K562 (cell line): ENCODE data around the gene CACYBP. TPM values are rescaled to one million over a fixed set of nuclear protein-coding genes. Genes with fewer than 3 reads are reported as not detected.

Experiments used
- ATF6 ChIP-seq: sonication (generic); formaldehyde crosslinking; IDR thresholded peaks from 2 replicates; pipeline ENCODE4 v1.4.0; 2020; ENCODE audit warnings: mild to moderate bottlenecking, missing genetic modification reagents
- BRF1 ChIP-seq: IDR thresholded peaks from 3 replicates; pipeline ENCODE4 v1.6.1; 2011; ENCODE audit warnings: borderline replicate concordance, mild to moderate bottlenecking; ENCODE audit not compliant: insufficient read length; ENCODE audit errors: extremely low read depth
- C11orf30 ChIP-seq: fragments of 450-650 bp; IDR thresholded peaks from 2 replicates; pipeline ENCODE4 v1.6.1; 2016; ENCODE audit warnings: low read depth, mild to moderate bottlenecking
- CCNT2 ChIP-seq: IDR thresholded peaks from 2 replicates; pipeline ENCODE4 v1.6.1; 2011; ENCODE audit warnings: borderline replicate concordance, low read depth, mild to moderate bottlenecking, moderate library complexity, mixed read lengths, low read length; ENCODE audit not compliant: insufficient read length; ENCODE audit errors: extremely low read depth
- ELK3 ChIP-seq: fragments of 450-650 bp; formaldehyde crosslinking; IDR thresholded peaks from 2 replicates; pipeline ENCODE4 v1.4.0; 2020; ENCODE audit warnings: mild to moderate bottlenecking
- FOXP4 ChIP-seq: sonication (generic); formaldehyde crosslinking; IDR thresholded peaks from 2 replicates; pipeline ENCODE4 v1.8.0; 2022; ENCODE audit warnings: mild to moderate bottlenecking, missing genetic modification reagents, borderline replicate concordance
- GTF2B ChIP-seq: IDR thresholded peaks from 2 replicates; pipeline ENCODE4 v1.6.1; 2011; ENCODE audit not compliant: insufficient read length; ENCODE audit errors: extremely low read depth
- HDGF ChIP-seq: fragments of 450-650 bp; IDR thresholded peaks from 2 replicates; pipeline ENCODE4 v1.6.1; 2016
- MAFG ChIP-seq: fragments of 450-650 bp; conservative IDR thresholded peaks from 2 replicates; pipeline ENCODE4 v1.6.1; 2016; ENCODE audit warnings: missing genetic modification characterization, missing compliant biosample characterization
- NCOA4 ChIP-seq: fragments of 450-650 bp; IDR thresholded peaks from 2 replicates; pipeline ENCODE4 v1.6.1; 2018; ENCODE audit warnings: mild to moderate bottlenecking; ENCODE audit not compliant: partially characterized antibody
- NFE2 ChIP-seq: IDR thresholded peaks from 2 replicates; pipeline ENCODE4 v1.6.1; 2014; ENCODE audit warnings: antibody characterized with exemption, low read depth
- NR2C1 ChIP-seq, 2 experiments: fragments of 450-650 bp; IDR thresholded peaks; 2 replicates each; pipeline ENCODE4 v1.6.1; 2017; ENCODE audit warnings: mild to moderate bottlenecking in 2 of 2, antibody characterized with exemption in 1 of 2, inconsistent platforms in 1 of 2, missing compliant biosample characterization in 1 of 2, missing genetic modification characterization in 1 of 2
- RAD21 ChIP-seq, 2 experiments: fragments of 250-450 bp in 1 of 2; fragments of 450-650 bp in 1 of 2; sonication (Bioruptor Pico) in 1 of 2; formaldehyde crosslinking in 1 of 2; IDR thresholded peaks in 1 of 2; conservative IDR thresholded peaks in 1 of 2; 2 replicates each; pipeline versions ENCODE4 v1.4.0 to v1.8.0; 2020 to 2022; ENCODE audit warnings: mild to moderate bottlenecking in 2 of 2, moderate library complexity in 1 of 2
- RBM39 ChIP-seq: fragments of 200-400 bp; formaldehyde crosslinking; optimal IDR thresholded peaks from 2 replicates; pipeline ENCODE3; 2018; ENCODE audit warnings: low read depth, low read length
- SNIP1 ChIP-seq: fragments of 450-650 bp; IDR thresholded peaks from 2 replicates; pipeline ENCODE4 v1.7.1; 2017; ENCODE audit warnings: low read depth, mild to moderate bottlenecking
- STAT6 ChIP-seq: sonication (generic); formaldehyde crosslinking; IDR thresholded peaks from 2 replicates; pipeline ENCODE4 v1.8.1; 2023; ENCODE audit warnings: mild to moderate bottlenecking, missing genetic modification reagents
- ZC3H8 ChIP-seq: fragments of 450-650 bp; IDR thresholded peaks from 2 replicates; pipeline ENCODE4 v1.6.1; 2017
- ZNF134 ChIP-seq: fragments of 250-450 bp; sonication (Bioruptor Pico); conservative IDR thresholded peaks from 2 replicates; pipeline ENCODE4 v1.4.0; 2020
- ZNF232 ChIP-seq: sonication (generic); formaldehyde crosslinking; IDR thresholded peaks from 2 replicates; pipeline ENCODE4 v1.8.0; 2022; ENCODE audit warnings: mild to moderate bottlenecking, missing genetic modification reagents
- polyA plus RNA-seq, 8 experiments: library from polyadenylated mRNA; depleted of rRNA in 4 of 8; stranded (reverse) in 5 of 8; unstranded in 3 of 8; fragments of >200 nt; fragmentation: Nextera tagmentation in 2 of 8; fragmentation: Illumina TruSeq in 1 of 8; extraction: Ambion mirVana in 2 of 8; extraction: Trizol in 1 of 8; gene quantifications; 2 replicates each; pipeline versions ENCODE4 v1.2.1 to v1.2.3, GENCODE V29; 2011 to 2014; ENCODE audit warnings: inconsistent platforms in 1 of 8, missing spikeins in 1 of 8
- total RNA-seq, 7 experiments: library from RNA; depleted of rRNA in 6 of 7; stranded (reverse); fragments of >200 nt in 6 of 7; fragmentation: Illumina TruSeq in 2 of 7; extraction: Trizol in 2 of 7; gene quantifications; 2 replicates each; pipeline versions ENCODE4 v1.2.1 to v1.2.3, GENCODE V29; 2011 to 2021; ENCODE audit warnings: low replicate concordance in 1 of 7

Gene CACYBP
- total and polyA plus RNA-seq, 9 of the 15 experiments (the other 6 are each of a cell fraction or from before 2014, with no cell fraction given): 147 to 1,576 (median 488) TPM

- TF ChIP-seq STAT6 (CRISPR knock-in tag) (no peak), NCOA4 (no peak), MAFG (tag) (no peak; the same call in 1 of the 2 replicates), ATF6 (no peak), NR2C1 (IDR thresholded peaks at IDR 0.05) (no peak), NR2C1 (tag; IDR thresholded peaks at IDR 0.05) (peak; percentile 53), RAD21 (CRISPR knock-in tag; conservative IDR thresholded peaks at IDR 0.05 in 1 of 2, IDR thresholded peaks at IDR 0.05 in 1 of 2) (no peak), HDGF (no peak), ZC3H8 (no peak), GTF2B (no peak), ZNF134 (CRISPR knock-in tag) (no peak), SNIP1 (no peak), RBM39 (no peak), ELK3 (CRISPR knock-in tag) (no peak), BRF1 (no peak), CCNT2 (no peak), ZNF232 (CRISPR knock-in tag) (no peak), NFE2 (peak; percentile 57; the same call in 1 of the 2 replicates), C11orf30 (no peak), FOXP4 (CRISPR knock-in tag) (peak; percentile 80; the same call in 1 of the 2 replicates)
These were observed 35.3 kb upstream of the CACYBP start (continued) for GRCh38 chr1:174964261-174964971.
